Heart left ventricle (tissue), 16 donors: Measurements from ENCODE around the gene SBK2. TPM values are rescaled to one million over a fixed set of nuclear protein-coding genes. Genes with fewer than 3 reads are reported as not detected.
"Not testable (repeated sequence)": the region's sequence is repeated elsewhere in the genome, so short reads cannot be mapped to it uniquely, and the experiment has no call there.

Source experiments
- ATAC-seq, 4 donors: fragments of 200-7000 bp; cut with Tn5 transposase; one replicate each; pipeline ENCODE4 v1.9.1; 2020 to 2022; ENCODE audit warnings: moderate library complexity in 4 of 4, mild to moderate bottlenecking in 3 of 4, moderate number of reproducible peaks in 1 of 4
- DNase-seq, 5 donors: peaks; one replicate each; pipeline ENCODE4 v3.0.0-alpha.2; 2020
- H3K27ac ChIP-seq, 12 donors: fragments of 200-600 bp; sonication (generic) in 4 of 12; one replicate each; pipeline versions ENCODE4 v1.5.0 to v1.8.0; 2016 to 2022; ENCODE audit warnings: mild to moderate bottlenecking in 2 of 12
- H3K27me3 ChIP-seq, 9 donors: fragments of 200-600 bp; sonication (generic) in 2 of 9; one replicate each; pipeline versions ENCODE4 v1.5.1 to v1.8.0; 2016 to 2022; ENCODE audit warnings: mild to moderate bottlenecking in 3 of 9
- H3K36me3 ChIP-seq, 9 donors: fragments of 200-600 bp; sonication (generic) in 2 of 9; one replicate each; pipeline versions ENCODE4 v1.5.0 to v1.8.0; 2018 to 2022; ENCODE audit warnings: mild to moderate bottlenecking in 2 of 9
- H3K4me1 ChIP-seq, 12 donors: fragments of 200-600 bp; sonication (generic) in 4 of 12; one replicate each; pipeline versions ENCODE4 v1.5.0 to v1.8.0; 2016 to 2022; ENCODE audit warnings: mild to moderate bottlenecking in 3 of 12
- H3K4me3 ChIP-seq, 12 donors: fragments of 200-600 bp; sonication (generic) in 4 of 12; one replicate each; pipeline versions ENCODE4 v1.5.0 to v1.8.0; 2017 to 2022; ENCODE audit warnings: mild to moderate bottlenecking in 9 of 12, moderate library complexity in 4 of 12
- H3K9me3 ChIP-seq, 12 donors: fragments of 200-600 bp; sonication (generic) in 4 of 12; one replicate each; pipeline versions ENCODE4 v1.5.0 to v1.8.0; 2016 to 2022; ENCODE audit warnings: mild to moderate bottlenecking in 1 of 12
- POLR2A ChIP-seq, 2 donors: fragments of 450-650 bp; IDR thresholded peaks; one replicate each; pipeline ENCODE4 v1.6.1; 2017; ENCODE audit warnings: antibody characterized with exemption in 2 of 2, mild to moderate bottlenecking in 2 of 2, moderate library complexity in 2 of 2
- WGBS, 4 donors: extraction: QIAGEN DNeasy Blood & Tissue Kit in 2 of 4; methylation state at CpG; one replicate each; pipeline versions ENCODE4 v1.1.5 to v1.1.7; 2013 to 2018; 5-methylcytosine and 5-hydroxymethylcytosine counted together
- intact Hi-C, 10 donors: fragments of 100-400 bp; cut with DNase I; formaldehyde crosslinking; loops; one replicate each; pipeline versions ENCODE4 v1.11.1 to v1.14.2; 2022
- polyA plus RNA-seq, 2 donors: library from polyadenylated mRNA; stranded (reverse); fragments of 200-250 nt; gene quantifications; one replicate each; pipeline ENCODE4 v1.2.3, GENCODE V29; 2013
- total RNA-seq, 9 donors: library from RNA; depleted of rRNA in 2 of 9; stranded (reverse); fragments of >200 nt in 2 of 9; fragmentation: NEBNext Ultra II Directional in 3 of 9; extraction: Animal tissue kit (Norgen Biotek cat#: 25700) in 3 of 9; gene quantifications; one replicate each; pipeline versions ENCODE4 v1.1.0 to v1.2.4, GENCODE V29; 2016 to 2023
- TF ChIP-seq, protein P1 (sequence below), 12 donors: fragments of 200-600 bp; sonication (generic) in 4 of 12; IDR thresholded peaks; one replicate each; pipeline versions ENCODE4 v1.5.0 to v1.8.0; 2018 to 2022; ENCODE audit warnings: antibody characterized with exemption in 12 of 12, mild to moderate bottlenecking in 5 of 12
- donor health status: ischemic (EF 13 %, LVEDD 7.1; RV severe dilation, severe dysfunction).
- donor health status: healthy with polysubstance abuse.
- donor health status: DM: no; HTN: yes; CAD: no.
- donor health status: DM: no; HTN: no; CAD: no.
- donor health status: ischemic (EF 25% LVEDD 6.9; RV normal size, moderate dysfunction).
- donor health status: ischemic (EF 25% LVEDD 5.7; RV mildly dilated, moderate dysfunction).
- donor health status: healthy.
- donor health status: DM: yes; HTN: yes; CAD: no.
- donor health status: ischemic (EF 35%, LVEDD 5.7; RV mildly dilated, moderate dysfunction).
- donor health status: nonischemic (EF 11% LVEDD 7.7; RV severe dilation, severe dysfunction).
- donor health status: DM: yes; HTN: yes; CAD: no.
- donor health status: PGD.
- donor health status: ischemic (EF 29% LVEDD 5.4; RV normal size, mild dysfunction).
- donor health status: nonischemic (EF 23%, LVEDD 6.1; RV moderate dilation, normal function).

SBK2 gene
- total and polyA plus RNA-seq, 11 donors = 0.68 to 12.6 (median 2.1) TPM

- peaks cover 0 to 8% (median 0%) of the 10 kb centered on the region in 12 donors for H3K4me1 ChIP-seq
- H3K27me3 ChIP-seq = no peaks in the 10 kb centered on the region
- no peaks in the 10 kb centered on the region for H3K36me3 ChIP-seq
- TF ChIP-seq, protein P1, sequence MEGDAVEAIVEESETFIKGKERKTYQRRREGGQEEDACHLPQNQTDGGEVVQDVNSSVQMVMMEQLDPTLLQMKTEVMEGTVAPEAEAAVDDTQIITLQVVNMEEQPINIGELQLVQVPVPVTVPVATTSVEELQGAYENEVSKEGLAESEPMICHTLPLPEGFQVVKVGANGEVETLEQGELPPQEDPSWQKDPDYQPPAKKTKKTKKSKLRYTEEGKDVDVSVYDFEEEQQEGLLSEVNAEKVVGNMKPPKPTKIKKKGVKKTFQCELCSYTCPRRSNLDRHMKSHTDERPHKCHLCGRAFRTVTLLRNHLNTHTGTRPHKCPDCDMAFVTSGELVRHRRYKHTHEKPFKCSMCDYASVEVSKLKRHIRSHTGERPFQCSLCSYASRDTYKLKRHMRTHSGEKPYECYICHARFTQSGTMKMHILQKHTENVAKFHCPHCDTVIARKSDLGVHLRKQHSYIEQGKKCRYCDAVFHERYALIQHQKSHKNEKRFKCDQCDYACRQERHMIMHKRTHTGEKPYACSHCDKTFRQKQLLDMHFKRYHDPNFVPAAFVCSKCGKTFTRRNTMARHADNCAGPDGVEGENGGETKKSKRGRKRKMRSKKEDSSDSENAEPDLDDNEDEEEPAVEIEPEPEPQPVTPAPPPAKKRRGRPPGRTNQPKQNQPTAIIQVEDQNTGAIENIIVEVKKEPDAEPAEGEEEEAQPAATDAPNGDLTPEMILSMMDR (IDR thresholded peaks at IDR 0.05) = no peak
- no peak for TF ChIP-seq POLR2A (IDR thresholded peaks at IDR 0.05)
- ATAC-seq = peak in 1 of 4 donors; percentile 8
- no peak overlapping the region for H3K27ac ChIP-seq
- H3K4me3 ChIP-seq = no peak overlapping the region
- intact Hi-C loops = no loop called here
- no peak for DNase-seq
- no peaks in the 10 kb centered on the region for H3K9me3 ChIP-seq
- 78 to 88% (median 81%) methylated on average over 12 of the region's 12 CpGs for WGBS, 4 donors
Measured at GRCh38 chr19:55535173-55535964, 1.6 kb downstream of the SBK2 start.

DNA sequence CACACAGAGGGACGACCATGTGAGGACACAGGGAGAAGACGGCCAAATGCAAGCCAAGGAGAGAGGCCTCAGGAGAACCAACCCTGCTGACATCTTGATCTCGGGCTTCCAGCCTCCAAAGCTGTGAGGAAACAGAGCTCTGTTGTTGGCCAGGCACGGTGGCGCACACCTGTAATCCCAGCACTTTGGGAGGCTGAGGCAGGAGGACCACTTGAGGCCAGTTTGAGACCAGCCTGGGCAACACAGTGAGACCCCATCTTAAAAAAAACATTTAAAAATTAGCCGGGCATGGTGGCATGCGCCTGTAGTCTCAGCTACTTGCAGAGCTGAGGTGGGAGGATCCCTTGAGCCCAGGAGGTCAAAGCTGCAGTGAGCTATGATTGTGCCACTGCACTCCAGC, 2.7 kb downstream of the SBK2 start:
- not testable (repeated sequence) for H3K9me3 ChIP-seq, H3K4me3 ChIP-seq, H3K4me1 ChIP-seq, DNase-seq, H3K36me3 ChIP-seq, ATAC-seq, H3K27me3 ChIP-seq, H3K27ac ChIP-seq
- WGBS, 4 donors = 86 to 90% (median 87%) methylated on average over 7 of the region's 7 CpGs
- intact Hi-C loops = loop anchor here in 1 of 10 donors (5.0 kb wide), 1 partner anchor 43 kb away; no protein-coding TSS in a partner anchor

- no peak for DNase-seq
- Histone ChIP-seq H3K27me3 (peaks cover 0 to 5% (median 0%) of the 10 kb centered on the region in 9 donors), H3K4me3 (no peak overlapping the region), H3K4me1 (peaks cover 0 to 9% (median 7%) of the 10 kb centered on the region in 12 donors), H3K36me3 (no peaks in the 10 kb centered on the region), H3K9me3 (no peaks in the 10 kb centered on the region), H3K27ac (no peak overlapping the region)
- 92 to 95% (median 92%) methylated on average over 19 to 26 of the region's 26 CpGs for WGBS, 4 donors
- TF ChIP-seq, protein P1 (IDR thresholded peaks at IDR 0.05) = no peak
- TF ChIP-seq POLR2A (IDR thresholded peaks at IDR 0.05) = no peak
- intact Hi-C loops = loop anchor here in 1 of 10 donors (5.0 kb wide), 1 partner anchor 46 kb away; no protein-coding TSS in a partner anchor
- no peak for ATAC-seq
Measured at GRCh38 chr19:55530996-55531395, 5.9 kb downstream of the SBK2 start.

- H3K27ac ChIP-seq = no peak overlapping the region
- WGBS, 4 donors = 81 to 90% (median 84%) methylated on average over 36 to 56 of the region's 56 CpGs
- no peaks in the 10 kb centered on the region for H3K36me3 ChIP-seq
- no peak for TF ChIP-seq POLR2A (IDR thresholded peaks at IDR 0.05)
- no peaks in the 10 kb centered on the region for H3K9me3 ChIP-seq
- H3K4me3 ChIP-seq = no peak overlapping the region
- peaks cover 0 to 6% (median 0%) of the 10 kb centered on the region in 9 donors for H3K27me3 ChIP-seq
- no peak for ATAC-seq
- intact Hi-C loops = loop anchor here in 2 of 10 donors (5.0 kb wide), 2 partner anchors 33 to 48 kb away; no protein-coding TSS in a partner anchor
- DNase-seq = no peak
- H3K4me1 ChIP-seq = peaks cover 0 to 14% (median 7%) of the 10 kb centered on the region in 12 donors
Measured at GRCh38 chr19:55529636-55530234, 7.2 kb downstream of the SBK2 start.
